GM13977 (cell line): ENCODE data around the gene B3GNT9.

Experiments
- DNase-seq: peaks from one replicate; pipeline ENCODE4 v3.0.0; 2012; ENCODE audit warnings: low spot score
- in situ Hi-C: fragments of 300-500 bp; cut with MboI; formaldehyde crosslinking; loops from one replicate; pipeline ENCODE4 v1.12.0; 2022; ENCODE audit warnings: low sequenced_read_pairs, low pct_unique_long_range_greater_than_20kb, mixed read lengths, inconsistent platforms; ENCODE audit not compliant: unreplicated experiment
- TF ChIP-seq, protein P1 (sequence below): IDR thresholded peaks from 2 replicates; pipeline ENCODE4 v1.5.1; 2012; ENCODE audit warnings: mild to moderate bottlenecking, control low read depth; ENCODE audit not compliant: insufficient read depth; ENCODE audit errors: extremely low read depth, missing control alignments

Gene B3GNT9

DNA sequence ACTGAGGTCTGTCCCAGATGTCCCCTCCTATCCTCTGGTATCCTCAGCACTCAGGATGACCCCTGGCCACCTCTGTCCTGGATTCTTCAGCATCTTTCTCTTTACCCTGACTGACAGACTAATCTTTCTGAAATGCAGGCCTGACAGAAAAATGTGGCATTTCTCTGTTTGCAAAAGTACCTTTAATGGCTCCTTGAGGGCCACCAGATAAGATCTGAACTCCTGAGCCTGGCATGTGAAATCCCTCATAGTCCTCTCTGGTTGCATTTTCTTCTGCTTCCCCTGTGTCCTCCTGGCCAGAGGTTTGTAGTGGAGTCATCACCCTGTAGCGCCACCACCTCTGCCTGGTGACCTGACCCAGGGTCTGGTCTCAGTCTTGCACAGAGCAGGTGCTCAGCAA, 46.1 kb upstream of the B3GNT9 start:
- TF ChIP-seq, protein P1, sequence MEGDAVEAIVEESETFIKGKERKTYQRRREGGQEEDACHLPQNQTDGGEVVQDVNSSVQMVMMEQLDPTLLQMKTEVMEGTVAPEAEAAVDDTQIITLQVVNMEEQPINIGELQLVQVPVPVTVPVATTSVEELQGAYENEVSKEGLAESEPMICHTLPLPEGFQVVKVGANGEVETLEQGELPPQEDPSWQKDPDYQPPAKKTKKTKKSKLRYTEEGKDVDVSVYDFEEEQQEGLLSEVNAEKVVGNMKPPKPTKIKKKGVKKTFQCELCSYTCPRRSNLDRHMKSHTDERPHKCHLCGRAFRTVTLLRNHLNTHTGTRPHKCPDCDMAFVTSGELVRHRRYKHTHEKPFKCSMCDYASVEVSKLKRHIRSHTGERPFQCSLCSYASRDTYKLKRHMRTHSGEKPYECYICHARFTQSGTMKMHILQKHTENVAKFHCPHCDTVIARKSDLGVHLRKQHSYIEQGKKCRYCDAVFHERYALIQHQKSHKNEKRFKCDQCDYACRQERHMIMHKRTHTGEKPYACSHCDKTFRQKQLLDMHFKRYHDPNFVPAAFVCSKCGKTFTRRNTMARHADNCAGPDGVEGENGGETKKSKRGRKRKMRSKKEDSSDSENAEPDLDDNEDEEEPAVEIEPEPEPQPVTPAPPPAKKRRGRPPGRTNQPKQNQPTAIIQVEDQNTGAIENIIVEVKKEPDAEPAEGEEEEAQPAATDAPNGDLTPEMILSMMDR: no peak
- in situ Hi-C loops: no loop called here
- no peak for DNase-seq

DNA sequence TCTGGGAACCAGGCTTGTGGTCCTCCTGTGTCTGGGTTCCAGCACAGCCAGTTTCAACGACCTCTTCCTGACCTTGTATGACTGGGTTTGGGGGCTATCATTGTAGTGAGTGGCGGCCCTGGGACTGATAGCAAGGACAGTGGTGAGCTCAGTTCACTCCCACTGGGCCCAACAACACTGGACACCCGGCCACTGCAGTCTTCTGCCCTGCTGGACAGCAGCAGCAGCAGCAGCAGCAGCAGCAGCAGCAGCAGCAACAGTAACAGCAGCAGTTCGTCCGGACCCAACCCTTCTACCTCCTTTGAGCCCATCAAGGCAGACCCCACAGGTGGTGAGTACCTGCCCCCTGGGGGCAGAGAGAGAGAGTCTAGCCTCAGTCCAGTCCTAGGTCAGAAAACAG, 44.9 kb upstream of the B3GNT9 start:
- in situ Hi-C loops: no loop called here
- TF ChIP-seq, protein P1: no peak
- DNase-seq: no peak

DNA sequence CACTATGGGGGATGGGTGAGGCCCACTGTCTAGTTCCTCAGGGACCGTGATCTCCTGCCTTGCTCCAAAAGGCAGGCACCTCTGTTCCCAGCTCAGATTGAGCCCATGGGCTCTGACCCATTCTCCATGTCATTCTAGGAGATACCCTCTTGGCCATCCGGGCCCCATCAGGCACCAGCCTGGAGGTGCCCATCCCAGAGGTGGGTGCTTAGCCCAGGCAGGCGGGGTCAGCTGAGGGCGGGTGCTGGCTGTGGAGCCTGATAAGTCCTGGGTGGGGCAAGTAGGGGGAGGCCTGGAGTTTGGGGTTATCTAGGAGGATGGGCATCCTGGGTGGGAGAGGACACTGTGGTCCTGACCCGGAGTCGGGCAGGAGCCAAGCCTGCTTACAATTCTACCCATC, 43.5 kb upstream of the B3GNT9 start:
- in situ Hi-C loops: no loop called here
- TF ChIP-seq, protein P1: no peak
- no peak for DNase-seq

DNA sequence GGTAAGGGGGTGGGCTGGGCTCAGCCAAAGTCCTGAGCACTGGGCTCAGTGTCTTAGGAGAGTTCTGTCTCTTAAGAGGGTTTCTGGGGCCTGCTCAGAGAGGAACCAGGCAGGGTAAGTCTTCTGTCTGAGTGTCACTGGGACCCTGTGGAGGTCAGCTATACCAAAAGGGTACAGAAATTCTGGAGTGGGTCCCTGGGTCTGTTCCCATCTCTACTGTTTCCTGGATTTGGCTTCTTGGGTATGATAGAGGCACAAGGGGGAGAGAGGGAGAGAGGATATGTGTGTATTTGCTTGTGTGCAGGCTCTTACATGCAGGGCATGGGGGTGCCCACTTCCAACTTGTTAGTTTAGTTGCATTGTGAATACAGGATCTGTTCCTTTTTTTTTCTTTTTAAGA, 42.7 kb upstream of the B3GNT9 start:
- no peak for DNase-seq
- TF ChIP-seq, protein P1: no peak
- in situ Hi-C loops: no loop called here

DNA sequence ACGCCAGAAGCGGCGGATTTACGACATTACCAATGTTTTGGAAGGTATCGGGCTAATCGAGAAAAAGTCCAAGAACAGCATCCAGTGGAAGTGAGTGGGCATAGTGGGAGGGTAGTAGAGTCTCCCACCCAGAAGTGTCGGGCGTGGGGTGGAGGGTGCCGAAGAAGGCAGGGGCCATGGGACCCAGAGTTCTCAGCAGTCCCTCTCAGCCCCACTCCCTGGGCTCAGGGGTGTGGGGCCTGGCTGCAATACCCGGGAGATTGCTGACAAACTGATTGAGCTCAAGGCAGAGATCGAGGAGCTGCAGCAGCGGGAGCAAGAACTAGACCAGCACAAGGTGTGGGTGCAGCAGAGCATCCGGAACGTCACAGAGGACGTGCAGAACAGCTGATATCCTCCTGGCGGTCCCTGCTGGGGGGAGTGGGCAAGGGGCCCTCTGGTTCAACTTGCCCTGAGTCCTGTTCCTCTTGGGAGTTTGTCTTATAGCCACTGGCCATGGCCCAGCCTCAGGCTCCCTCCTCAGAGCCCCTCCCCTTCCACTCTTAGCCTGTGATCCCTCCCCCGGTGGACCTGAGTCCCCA, 42.1 kb upstream of the B3GNT9 start:
- TF ChIP-seq, protein P1: no peak
- in situ Hi-C loops: no loop called here
- DNase-seq: no peak

DNA sequence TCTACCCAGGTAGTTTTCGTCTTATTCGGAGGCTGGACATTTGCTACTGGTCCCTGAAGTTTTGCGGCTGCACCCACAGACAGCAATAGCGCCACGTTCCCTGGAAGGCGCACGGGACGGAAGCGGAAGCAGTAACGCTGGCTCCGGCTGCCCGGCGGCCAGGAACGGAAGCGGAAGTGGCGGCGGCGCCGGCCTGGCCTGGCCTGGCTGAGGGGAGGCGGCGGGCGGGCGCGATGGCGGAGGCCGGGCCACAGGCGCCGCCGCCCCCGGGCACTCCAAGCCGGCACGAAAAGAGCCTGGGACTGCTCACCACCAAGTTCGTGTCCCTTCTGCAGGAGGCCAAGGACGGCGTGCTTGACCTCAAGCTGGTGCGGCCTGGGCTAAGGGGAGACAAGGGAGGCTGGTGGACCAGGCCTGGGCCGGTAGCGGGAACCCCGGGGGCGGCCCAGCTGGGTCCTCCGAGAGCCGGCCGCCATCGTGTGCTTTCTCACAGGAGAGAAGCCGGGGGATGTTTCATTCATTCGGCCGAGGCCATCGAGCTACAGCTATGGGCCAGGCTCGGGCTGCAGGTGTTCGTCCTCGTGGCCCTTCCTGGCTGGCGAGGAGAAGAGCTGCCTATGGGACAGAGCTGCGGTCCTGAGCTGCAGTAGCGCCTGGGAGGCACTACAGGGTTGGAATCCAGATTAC, 41.3 kb upstream of the B3GNT9 start, which contains the start of gene E2F4:
Gene E2F4, plus strand, starts transcription at position 161 of the 687 bp plus-strand sequence. Its CDS starts 73 bp downstream, at position 234.
- TF ChIP-seq, protein P1: no peak
- in situ Hi-C loops: no loop called here
- peak; percentile 98 for DNase-seq
